Measurements from ENCODE around the gene PHACTR1. TPM values are rescaled to one million over a fixed set of nuclear protein-coding genes. Genes with fewer than 3 reads are reported as not detected.

The PHACTR1 gene
- total RNA-seq, 1 experiment from 2014 or later, result 15.5 TPM

DNA sequence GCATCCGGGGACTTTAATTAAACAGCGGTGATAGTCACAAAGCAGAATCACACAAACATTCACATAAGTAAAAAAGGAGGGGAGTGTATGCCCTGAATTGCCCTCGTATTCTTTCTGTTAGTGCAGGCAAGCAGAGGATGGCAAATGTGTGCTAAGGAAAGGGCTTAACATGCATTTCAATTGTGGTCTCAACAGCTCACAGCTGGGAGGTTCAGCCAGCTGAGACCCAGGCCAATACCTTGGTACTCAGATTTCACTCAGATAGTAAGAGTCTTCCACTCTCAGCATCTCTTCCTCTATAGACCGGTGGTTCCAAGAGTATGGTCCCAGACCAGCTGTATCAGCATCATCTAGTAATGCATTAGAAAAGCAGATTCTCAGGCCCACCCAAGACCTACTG lies 215.1 kb downstream of the PHACTR1 start (continued):
- TF ChIP-seq, protein P1, sequence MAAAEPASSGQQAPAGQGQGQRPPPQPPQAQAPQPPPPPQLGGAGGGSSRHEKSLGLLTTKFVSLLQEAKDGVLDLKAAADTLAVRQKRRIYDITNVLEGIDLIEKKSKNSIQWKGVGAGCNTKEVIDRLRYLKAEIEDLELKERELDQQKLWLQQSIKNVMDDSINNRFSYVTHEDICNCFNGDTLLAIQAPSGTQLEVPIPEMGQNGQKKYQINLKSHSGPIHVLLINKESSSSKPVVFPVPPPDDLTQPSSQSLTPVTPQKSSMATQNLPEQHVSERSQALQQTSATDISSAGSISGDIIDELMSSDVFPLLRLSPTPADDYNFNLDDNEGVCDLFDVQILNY (CRISPR knock-in tag; IDR thresholded peaks at IDR 0.05), result no peak
- TF ChIP-seq CDX4 (CRISPR knock-in tag; IDR thresholded peaks at IDR 0.05; ENCODE audit: borderline replicate concordance) (no peak), AFF4 (CRISPR knock-in tag; IDR thresholded peaks at IDR 0.05; ENCODE audit: borderline replicate concordance) (no peak)

- no peak for ATAC-seq
- TF ChIP-seq, protein P2, sequence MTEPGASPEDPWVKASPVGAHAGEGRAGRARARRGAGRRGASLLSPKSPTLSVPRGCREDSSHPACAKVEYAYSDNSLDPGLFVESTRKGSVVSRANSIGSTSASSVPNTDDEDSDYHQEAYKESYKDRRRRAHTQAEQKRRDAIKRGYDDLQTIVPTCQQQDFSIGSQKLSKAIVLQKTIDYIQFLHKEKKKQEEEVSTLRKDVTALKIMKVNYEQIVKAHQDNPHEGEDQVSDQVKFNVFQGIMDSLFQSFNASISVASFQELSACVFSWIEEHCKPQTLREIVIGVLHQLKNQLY (CRISPR knock-in tag; IDR thresholded peaks at IDR 0.05), result no peak
- TF ChIP-seq ZNF532 (CRISPR knock-in tag; IDR thresholded peaks at IDR 0.05; ENCODE audit: borderline replicate concordance), result no peak
- Mint-ChIP-seq H3K27me3 (ENCODE audit: low read depth) (no peaks in the 10 kb centered on the region; the same call in 1 of the 2 replicates), H3K4me3 (no peak overlapping the region), H3K27ac (no peak overlapping the region), H3K9me3 (peaks cover 3% of the 10 kb centered on the region; the same call in 1 of the 2 replicates), H3K36me3 (no peaks in the 10 kb centered on the region), H3K4me1 (peaks cover 17% of the 10 kb centered on the region)
- POLR2A ChIA-PET, result no interaction called here
- CTCF ChIA-PET, result no interaction called here
- DNase-seq (ENCODE audit: low spot score), result no peak
Observed at GRCh38 chr6:12935637-12936036, 219.1 kb downstream of the PHACTR1 start.

GRCh38 chr6:12937971-12938370 lies 221.4 kb downstream of the PHACTR1 start:
- peaks cover 5% of the 10 kb centered on the region for H3K4me1 Mint-ChIP-seq
- no peaks in the 10 kb centered on the region for H3K36me3 Mint-ChIP-seq
- DNase-seq (ENCODE audit: low spot score), result no peak
- no peaks in the 10 kb centered on the region; the same call in 1 of the 2 replicates for H3K27me3 Mint-ChIP-seq (ENCODE audit: low read depth)
- ATAC-seq, result no peak
- no peak overlapping the region for H3K27ac Mint-ChIP-seq
- POLR2A ChIA-PET, result no interaction called here
- H3K9me3 Mint-ChIP-seq, result no peaks in the 10 kb centered on the region
- TF ChIP-seq, protein P3, sequence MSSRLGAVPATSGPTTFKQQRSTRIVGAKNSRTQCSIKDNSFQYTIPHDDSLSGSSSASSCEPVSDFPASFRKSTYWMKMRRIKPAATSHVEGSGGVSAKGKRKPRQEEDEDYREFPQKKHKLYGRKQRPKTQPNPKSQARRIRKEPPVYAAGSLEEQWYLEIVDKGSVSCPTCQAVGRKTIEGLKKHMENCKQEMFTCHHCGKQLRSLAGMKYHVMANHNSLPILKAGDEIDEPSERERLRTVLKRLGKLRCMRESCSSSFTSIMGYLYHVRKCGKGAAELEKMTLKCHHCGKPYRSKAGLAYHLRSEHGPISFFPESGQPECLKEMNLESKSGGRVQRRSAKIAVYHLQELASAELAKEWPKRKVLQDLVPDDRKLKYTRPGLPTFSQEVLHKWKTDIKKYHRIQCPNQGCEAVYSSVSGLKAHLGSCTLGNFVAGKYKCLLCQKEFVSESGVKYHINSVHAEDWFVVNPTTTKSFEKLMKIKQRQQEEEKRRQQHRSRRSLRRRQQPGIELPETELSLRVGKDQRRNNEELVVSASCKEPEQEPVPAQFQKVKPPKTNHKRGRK (CRISPR knock-in tag; IDR thresholded peaks at IDR 0.05; ENCODE audit: borderline replicate concordance), result no peak
- TF ChIP-seq, protein P4, sequence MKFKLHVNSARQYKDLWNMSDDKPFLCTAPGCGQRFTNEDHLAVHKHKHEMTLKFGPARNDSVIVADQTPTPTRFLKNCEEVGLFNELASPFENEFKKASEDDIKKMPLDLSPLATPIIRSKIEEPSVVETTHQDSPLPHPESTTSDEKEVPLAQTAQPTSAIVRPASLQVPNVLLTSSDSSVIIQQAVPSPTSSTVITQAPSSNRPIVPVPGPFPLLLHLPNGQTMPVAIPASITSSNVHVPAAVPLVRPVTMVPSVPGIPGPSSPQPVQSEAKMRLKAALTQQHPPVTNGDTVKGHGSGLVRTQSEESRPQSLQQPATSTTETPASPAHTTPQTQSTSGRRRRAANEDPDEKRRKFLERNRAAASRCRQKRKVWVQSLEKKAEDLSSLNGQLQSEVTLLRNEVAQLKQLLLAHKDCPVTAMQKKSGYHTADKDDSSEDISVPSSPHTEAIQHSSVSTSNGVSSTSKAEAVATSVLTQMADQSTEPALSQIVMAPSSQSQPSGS (CRISPR knock-in tag; IDR thresholded peaks at IDR 0.05; ENCODE audit: borderline replicate concordance, low read depth), result no peak
- no peak for TF ChIP-seq MXD4 (CRISPR knock-in tag; IDR thresholded peaks at IDR 0.05; ENCODE audit: borderline replicate concordance)
- H3K4me3 Mint-ChIP-seq, result no peak overlapping the region
- CTCF ChIA-PET, result no interaction called here

Measured in WTC11 (cell line).